Activated naive CD8-positive, alpha-beta T cell treated with anti-CD3 and anti-CD28 coated beads, Interleukin-2, amount 50 U/mL, for 16 hours (primary cell): ENCODE results near the gene MALSU1.

ENCODE experiments used
- DNase-seq: peaks from one replicate; pipeline ENCODE4 v3.0.0-alpha.2; 2020; ENCODE audit warnings: low read depth, low spot score

The MALSU1 gene

GRCh38 chr7:23335136-23335535 lies 36.0 kb downstream of the MALSU1 start:
- no peak for DNase-seq

- DNase-seq = no peak
These were observed 36.5 kb downstream of the MALSU1 start for GRCh38 chr7:23335621-23336020.

GRCh38 chr7:23336086-23336485 lies 36.9 kb downstream of the MALSU1 start:
- DNase-seq = no peak

GRCh38 chr7:23336799-23337283 lies 37.7 kb downstream of the MALSU1 start:
- DNase-seq = no peak

GRCh38 chr7:23337374-23337773 lies 38.2 kb downstream of the MALSU1 start:
- no peak for DNase-seq

- DNase-seq = no peak
These were observed 39.3 kb downstream of the MALSU1 start for GRCh38 chr7:23338439-23338838.

- no peak for DNase-seq
These were observed 39.7 kb downstream of the MALSU1 start for GRCh38 chr7:23338863-23339262.

GRCh38 chr7:23341846-23342598 lies 42.9 kb downstream of the MALSU1 start:
- no peak for DNase-seq

GRCh38 chr7:23343102-23343501 lies 44.0 kb downstream of the MALSU1 start:
- no peak for DNase-seq

GRCh38 chr7:23343806-23344475 lies 44.8 kb downstream of the MALSU1 start:
- no peak for DNase-seq

- DNase-seq = no peak
These were observed 46.5 kb downstream of the MALSU1 start for GRCh38 chr7:23345601-23346000.

- no peak for DNase-seq
These were observed 47.2 kb downstream of the MALSU1 start for GRCh38 chr7:23346316-23346715.

GRCh38 chr7:23347033-23347681 lies 48.0 kb downstream of the MALSU1 start:
- DNase-seq = no peak

- DNase-seq = no peak
These were observed 48.6 kb downstream of the MALSU1 start for GRCh38 chr7:23347682-23348180.

- no peak for DNase-seq
These were observed 50.5 kb downstream of the MALSU1 start for GRCh38 chr7:23349484-23350157.

- DNase-seq = no peak
These were observed 51.3 kb downstream of the MALSU1 start for GRCh38 chr7:23350466-23350865.

GRCh38 chr7:23353172-23353571 lies 54.0 kb downstream of the MALSU1 start:
- no peak for DNase-seq

GRCh38 chr7:23356168-23356567 lies 57.0 kb downstream of the MALSU1 start:
- DNase-seq = no peak

- no peak for DNase-seq
These were observed 57.6 kb downstream of the MALSU1 start for GRCh38 chr7:23356726-23357125.

- DNase-seq = no peak
These were observed 58.3 kb downstream of the MALSU1 start for GRCh38 chr7:23357190-23358093.

GRCh38 chr7:23358152-23358674 lies 59.1 kb downstream of the MALSU1 start:
- DNase-seq = no peak
